HL-60 (cell line): ENCODE measurements around the gene SPOP.

Source experiments
- TF ChIP-seq, protein P1 (sequence below): IDR thresholded peaks from one replicate; pipeline ENCODE4 v1.5.1; 2011; ENCODE audit warnings: low read length, control low read depth, inconsistent platforms; ENCODE audit not compliant: insufficient read depth
- TF ChIP-seq, protein P2 (sequence below): IDR thresholded peaks from 2 replicates; pipeline ENCODE4 v1.6.1; 2012; ENCODE audit warnings: low read depth; ENCODE audit not compliant: insufficient replicate concordance

DNA sequence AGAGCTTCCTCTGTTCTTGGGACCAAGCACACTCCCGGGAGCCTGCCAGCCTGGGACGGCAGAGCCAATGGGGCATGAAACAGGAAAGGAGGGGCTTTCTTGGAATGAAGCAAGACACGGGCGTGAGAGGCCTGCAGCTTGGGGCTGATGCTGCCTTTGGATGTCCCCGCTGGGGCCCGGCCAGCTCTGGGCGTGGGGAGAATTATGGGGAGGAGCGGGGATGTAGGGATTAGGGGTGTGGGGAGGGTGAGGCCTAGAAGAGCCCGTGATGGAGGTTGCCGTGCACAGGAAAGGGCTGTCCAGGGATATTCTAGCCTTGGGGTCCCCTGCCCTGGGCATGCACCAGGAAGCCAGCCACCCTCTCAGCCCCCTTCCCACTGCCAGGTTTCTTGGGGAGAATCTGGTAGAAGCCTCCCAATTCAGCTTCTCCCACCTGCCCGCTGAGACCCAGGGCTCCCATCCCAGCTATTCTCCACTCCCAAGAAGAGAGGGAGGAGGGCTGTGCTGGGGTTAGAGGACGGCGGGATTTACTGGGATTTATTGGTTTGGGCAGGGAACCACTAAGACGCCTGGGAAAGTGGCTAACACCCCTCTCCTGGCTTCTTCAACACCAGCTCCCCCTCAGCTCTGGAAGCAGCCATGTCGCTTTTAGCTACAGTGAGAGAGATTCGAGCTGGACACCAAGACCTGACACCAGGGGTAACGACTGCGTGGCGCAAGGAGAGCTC lies 122.2 kb downstream of the SPOP start:
- TF ChIP-seq, protein P1, sequence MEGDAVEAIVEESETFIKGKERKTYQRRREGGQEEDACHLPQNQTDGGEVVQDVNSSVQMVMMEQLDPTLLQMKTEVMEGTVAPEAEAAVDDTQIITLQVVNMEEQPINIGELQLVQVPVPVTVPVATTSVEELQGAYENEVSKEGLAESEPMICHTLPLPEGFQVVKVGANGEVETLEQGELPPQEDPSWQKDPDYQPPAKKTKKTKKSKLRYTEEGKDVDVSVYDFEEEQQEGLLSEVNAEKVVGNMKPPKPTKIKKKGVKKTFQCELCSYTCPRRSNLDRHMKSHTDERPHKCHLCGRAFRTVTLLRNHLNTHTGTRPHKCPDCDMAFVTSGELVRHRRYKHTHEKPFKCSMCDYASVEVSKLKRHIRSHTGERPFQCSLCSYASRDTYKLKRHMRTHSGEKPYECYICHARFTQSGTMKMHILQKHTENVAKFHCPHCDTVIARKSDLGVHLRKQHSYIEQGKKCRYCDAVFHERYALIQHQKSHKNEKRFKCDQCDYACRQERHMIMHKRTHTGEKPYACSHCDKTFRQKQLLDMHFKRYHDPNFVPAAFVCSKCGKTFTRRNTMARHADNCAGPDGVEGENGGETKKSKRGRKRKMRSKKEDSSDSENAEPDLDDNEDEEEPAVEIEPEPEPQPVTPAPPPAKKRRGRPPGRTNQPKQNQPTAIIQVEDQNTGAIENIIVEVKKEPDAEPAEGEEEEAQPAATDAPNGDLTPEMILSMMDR = no peak
- TF ChIP-seq, protein P2, sequence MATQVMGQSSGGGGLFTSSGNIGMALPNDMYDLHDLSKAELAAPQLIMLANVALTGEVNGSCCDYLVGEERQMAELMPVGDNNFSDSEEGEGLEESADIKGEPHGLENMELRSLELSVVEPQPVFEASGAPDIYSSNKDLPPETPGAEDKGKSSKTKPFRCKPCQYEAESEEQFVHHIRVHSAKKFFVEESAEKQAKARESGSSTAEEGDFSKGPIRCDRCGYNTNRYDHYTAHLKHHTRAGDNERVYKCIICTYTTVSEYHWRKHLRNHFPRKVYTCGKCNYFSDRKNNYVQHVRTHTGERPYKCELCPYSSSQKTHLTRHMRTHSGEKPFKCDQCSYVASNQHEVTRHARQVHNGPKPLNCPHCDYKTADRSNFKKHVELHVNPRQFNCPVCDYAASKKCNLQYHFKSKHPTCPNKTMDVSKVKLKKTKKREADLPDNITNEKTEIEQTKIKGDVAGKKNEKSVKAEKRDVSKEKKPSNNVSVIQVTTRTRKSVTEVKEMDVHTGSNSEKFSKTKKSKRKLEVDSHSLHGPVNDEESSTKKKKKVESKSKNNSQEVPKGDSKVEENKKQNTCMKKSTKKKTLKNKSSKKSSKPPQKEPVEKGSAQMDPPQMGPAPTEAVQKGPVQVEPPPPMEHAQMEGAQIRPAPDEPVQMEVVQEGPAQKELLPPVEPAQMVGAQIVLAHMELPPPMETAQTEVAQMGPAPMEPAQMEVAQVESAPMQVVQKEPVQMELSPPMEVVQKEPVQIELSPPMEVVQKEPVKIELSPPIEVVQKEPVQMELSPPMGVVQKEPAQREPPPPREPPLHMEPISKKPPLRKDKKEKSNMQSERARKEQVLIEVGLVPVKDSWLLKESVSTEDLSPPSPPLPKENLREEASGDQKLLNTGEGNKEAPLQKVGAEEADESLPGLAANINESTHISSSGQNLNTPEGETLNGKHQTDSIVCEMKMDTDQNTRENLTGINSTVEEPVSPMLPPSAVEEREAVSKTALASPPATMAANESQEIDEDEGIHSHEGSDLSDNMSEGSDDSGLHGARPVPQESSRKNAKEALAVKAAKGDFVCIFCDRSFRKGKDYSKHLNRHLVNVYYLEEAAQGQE = no peak
